GM10248 (cell line): ENCODE measurements around the gene SIM2.

ENCODE experiments used
- CTCF ChIA-PET: fragments of 300-600 bp; sonication (Branson Sonifier 250); formaldehyde crosslinking; extraction: SDS; loops from one replicate; lab custom pipeline; 2021; ENCODE audit warnings: antibody characterized with exemption; lab: Yijun Ruan, JAX
- POLR2A ChIA-PET: fragments of 350-650 bp; sonication (Branson Sonifier 250); formaldehyde crosslinking; extraction: SDS; loops from one replicate; lab custom pipeline; 2020; ENCODE audit warnings: antibody characterized with exemption; lab: Yijun Ruan, JAX
- DNase-seq: peaks from one replicate; pipeline ENCODE4 v3.0.0; 2012; ENCODE audit errors: extremely low spot score
- CTCF ChIP-seq: IDR thresholded peaks from 2 replicates; pipeline ENCODE4 v1.5.1; 2012; ENCODE audit warnings: mild to moderate bottlenecking, low read depth; ENCODE audit errors: extremely low read depth, missing control alignments, control extremely low read depth

SIM2 gene

GRCh38 chr21:36751383-36751782 lies 52.5 kb downstream of the SIM2 start:
- ChIA-PET CTCF (no interaction called here), POLR2A (no interaction called here)
- TF ChIP-seq CTCF: no peak
- DNase-seq: no peak

GRCh38 chr21:36753556-36753955 lies 54.6 kb downstream of the SIM2 start:
- ChIA-PET CTCF (interaction anchor here (1.3 kb wide), 1 partner anchor 276 kb away, joined by 3 read pairs; no protein-coding TSS in a partner anchor), POLR2A (no interaction called here)
- no peak for TF ChIP-seq CTCF
- DNase-seq: no peak

GRCh38 chr21:36754241-36754898 lies 55.5 kb downstream of the SIM2 start:
- TF ChIP-seq CTCF: no peak
- ChIA-PET CTCF (interaction anchor here (1.2 kb wide), 1 partner anchor 8 kb away, joined by 5 read pairs; no protein-coding TSS in a partner anchor), POLR2A (no interaction called here)
- DNase-seq: no peak

- DNase-seq: no peak
- POLR2A ChIA-PET: no interaction called here
- no peak for TF ChIP-seq CTCF
- CTCF ChIA-PET: interaction anchor here (1.8 kb wide), 1 partner anchor 8 kb away, joined by 4 read pairs; no protein-coding TSS in a partner anchor
Measured at GRCh38 chr21:36756527-36756926, 57.6 kb downstream of the SIM2 start.

- DNase-seq: no peak
- POLR2A ChIA-PET: no interaction called here
- CTCF ChIA-PET: interaction anchor here (1.8 kb wide), 1 partner anchor 8 kb away, joined by 4 read pairs; no protein-coding TSS in a partner anchor
- TF ChIP-seq CTCF: no peak
Measured at GRCh38 chr21:36757196-36757595, 58.3 kb downstream of the SIM2 start.

- no peak for TF ChIP-seq CTCF
- no peak for DNase-seq
- POLR2A ChIA-PET: no interaction called here
- CTCF ChIA-PET: interaction anchor here (1.5 kb wide), 1 partner anchor 29 kb away, joined by 3 read pairs; no protein-coding TSS in a partner anchor
Measured at GRCh38 chr21:36759348-36760083, 60.6 kb downstream of the SIM2 start.
